CD4-positive, alpha-beta T cell treated with Interleukin-15 for 1 hour (primary cell): ENCODE measurements around the gene TRMT44.

Source experiments
- DNase-seq: peaks from one replicate; pipeline ENCODE4 v3.0.0-alpha.2; 2020

The TRMT44 gene

DNA sequence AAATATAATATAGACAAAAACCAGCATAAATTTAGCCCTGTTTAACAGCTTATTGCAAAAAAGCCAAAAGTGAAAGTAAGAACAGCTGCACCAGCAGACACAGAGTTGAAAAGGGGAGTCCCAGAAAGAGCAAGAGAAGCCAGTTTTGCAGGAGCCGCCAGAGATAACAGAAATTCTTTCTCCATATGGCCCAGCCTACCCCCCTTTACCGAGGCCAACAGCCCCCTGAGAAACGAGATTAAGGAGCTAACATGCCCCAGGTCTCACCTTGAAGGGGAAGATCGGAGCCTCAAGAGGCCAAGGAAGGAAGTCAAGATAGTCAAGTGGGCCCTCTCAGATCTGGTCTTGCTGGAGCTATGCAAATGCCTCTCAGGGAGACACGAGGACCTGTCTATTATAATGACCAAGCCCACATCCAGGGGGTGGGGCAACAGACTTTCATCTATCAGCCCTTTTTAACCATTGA lies 4.9 kb upstream of the TRMT44 start:
- no peak for DNase-seq

DNA sequence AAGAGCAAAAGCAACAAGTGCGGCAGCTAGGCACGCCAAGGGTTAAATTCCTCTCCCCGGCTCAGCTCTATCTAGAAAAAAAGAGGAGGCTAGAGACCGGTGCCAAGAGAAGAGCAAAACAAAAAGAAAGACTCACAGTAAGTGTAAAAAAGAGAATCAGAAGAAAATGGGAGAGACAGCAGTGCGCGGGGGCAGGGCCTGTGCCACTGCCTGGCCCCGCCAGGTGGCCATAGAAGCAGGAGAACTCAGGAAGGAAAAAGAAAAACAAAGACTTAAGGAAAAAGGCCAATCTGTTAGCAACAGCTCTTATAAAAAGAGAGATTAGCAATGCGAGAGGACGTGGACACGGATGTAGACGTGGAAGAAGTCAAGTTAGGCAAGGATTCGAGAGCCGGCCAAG lies 3.3 kb upstream of the TRMT44 start:
- DNase-seq, result no peak

DNA sequence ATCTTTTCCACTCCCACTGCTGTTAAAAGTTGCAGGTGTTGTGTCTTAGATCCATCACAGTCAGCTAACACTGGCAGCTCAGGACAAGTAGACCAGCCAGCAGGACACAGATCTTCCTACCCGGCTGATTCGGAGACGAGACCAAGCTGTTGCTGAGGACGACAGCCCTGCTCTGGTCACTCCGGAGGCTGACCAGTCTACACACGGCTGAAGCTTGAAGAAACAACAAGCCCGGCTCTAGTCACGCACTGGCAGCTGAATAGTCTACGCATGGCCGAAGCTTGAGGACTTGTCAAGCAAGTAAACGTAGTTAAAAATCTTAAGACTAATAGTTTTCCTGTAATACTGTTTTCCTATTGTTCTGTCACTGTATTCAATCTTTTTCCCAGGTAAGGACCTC lies 1.8 kb upstream of the TRMT44 start:
- DNase-seq, result no peak

DNA sequence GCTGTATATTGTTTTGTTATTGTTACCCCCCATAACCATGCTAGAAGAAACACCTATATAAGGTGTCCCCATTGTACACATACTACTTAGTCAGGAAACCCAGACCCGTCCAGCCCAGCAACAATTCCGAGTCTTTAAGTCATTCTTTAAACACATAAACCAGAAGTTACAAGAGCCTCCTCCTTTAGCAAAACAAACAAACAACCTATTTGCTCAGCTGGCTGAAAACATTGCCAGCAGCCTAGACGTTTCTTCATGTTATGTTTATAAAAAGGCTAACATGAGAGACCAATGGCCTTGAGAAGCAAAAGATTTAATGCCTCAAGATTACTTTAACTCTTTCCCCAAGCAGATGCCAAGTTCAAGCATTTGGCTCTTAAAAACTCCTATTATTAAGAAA lies 1.4 kb upstream of the TRMT44 start:
- no peak for DNase-seq

DNA sequence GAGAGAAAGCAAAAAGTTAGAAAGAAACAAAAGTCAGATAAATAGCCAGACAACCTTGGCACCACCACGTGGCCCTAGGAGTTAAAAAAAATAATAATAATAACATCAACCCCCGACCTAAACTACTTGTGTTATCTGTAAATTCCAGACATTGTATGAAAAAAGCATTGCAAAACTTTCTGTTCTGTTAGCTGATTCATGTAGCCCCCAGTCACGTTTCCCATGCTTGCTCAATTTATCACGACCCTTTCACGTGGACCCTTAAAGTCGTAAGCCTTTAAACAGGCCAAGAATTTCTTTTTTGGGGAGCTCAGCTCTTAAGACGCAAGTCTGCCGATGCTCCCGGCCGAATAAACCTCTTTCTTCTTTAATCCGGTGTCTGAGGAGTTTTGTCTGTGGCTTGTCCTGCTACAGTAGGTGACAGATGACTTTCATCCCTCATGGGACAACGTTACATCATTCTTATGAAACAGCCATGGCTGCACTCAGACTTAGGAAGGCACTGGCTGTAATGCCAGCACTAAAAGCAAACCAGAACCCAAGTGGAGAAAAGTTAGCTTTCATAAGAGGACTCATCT lies 574 bp upstream of the TRMT44 start:
- DNase-seq, result peak; percentile 60

DNA sequence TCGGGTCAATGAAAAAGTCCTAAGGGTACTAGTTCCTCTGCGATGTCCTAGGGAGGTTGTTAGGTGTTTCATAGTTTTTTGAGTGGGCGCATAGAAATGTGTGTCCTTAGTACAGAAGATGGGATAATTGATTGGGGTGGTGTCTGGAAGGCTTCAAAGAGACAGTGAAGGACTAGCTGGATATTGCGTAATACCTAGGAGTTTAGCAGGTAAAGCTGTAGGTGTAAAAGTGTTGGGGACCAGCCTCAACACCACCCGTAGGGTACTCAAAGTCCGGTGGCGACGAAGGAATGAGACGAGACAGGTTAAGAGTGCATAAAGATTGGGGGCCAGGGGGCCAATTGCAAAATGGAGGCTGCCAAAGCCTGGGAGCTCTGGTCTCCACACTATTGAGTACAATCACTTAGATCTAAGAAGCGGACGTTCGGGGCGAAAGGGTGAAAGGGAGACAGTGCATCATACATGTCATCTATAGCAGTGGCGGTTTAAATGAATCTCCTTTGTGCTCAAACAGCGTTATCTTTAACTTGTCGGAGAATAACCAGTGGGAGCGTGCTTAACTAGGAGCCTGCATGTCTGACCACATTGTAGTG lies 1.0 kb downstream of the TRMT44 start:
- no peak for DNase-seq

DNA sequence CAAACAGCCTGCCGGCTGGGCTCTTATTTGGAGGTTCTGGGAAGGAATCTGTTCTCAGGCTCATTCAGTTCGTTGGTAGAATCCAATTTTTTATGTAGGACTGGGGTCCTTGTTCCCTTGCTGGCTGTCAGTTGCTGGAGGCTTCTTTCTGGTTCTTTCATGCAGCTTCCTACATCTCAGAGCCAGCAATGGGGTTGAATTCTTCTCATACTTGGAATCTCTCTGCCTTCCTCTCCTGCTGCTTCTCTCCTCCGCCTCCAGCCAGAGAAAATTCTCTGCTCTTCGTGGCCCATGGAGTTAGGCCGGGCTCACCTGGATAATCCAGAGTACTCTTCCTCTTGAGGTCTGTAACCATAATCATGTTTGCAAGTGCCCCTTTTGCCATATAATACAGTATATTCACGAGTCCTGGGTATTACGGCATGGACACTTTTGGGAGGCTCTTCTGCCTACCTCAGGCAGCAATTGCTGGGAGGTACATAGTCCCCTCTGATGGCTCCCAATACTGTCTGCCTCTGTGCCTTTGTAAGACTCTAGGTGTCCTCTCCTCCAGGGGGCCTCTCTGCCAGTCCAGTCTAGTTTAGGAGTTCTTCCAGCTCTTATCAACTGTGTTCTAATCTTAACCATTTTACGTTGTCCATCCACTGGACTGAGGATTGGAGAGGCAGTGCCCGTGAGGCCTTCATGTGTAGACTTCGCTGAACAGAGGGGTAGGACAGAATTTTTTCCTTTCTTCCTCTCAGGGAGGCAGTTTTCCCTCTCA lies 2.2 kb downstream of the TRMT44 start:
- DNase-seq, result no peak

DNA sequence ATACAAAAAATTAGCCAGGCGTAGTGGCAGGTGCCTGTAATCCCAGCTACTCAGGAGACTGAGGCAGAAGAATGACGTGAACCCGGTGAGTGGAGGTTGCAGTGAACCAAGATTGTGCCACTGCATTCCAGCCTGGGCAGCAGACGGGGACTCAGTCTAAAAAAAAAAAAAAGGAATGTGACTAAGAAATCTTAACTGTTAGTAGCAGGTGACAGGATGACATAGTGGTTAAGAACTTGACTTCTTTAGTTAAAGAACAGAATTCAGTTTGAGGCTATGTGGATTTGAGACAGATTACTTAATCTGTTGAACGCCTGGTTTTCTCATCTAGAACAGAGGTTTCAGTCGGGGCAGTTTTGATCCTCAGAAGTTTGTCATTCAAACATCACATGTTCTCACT lies 3.2 kb downstream of the TRMT44 start:
- DNase-seq, result no peak

DNA sequence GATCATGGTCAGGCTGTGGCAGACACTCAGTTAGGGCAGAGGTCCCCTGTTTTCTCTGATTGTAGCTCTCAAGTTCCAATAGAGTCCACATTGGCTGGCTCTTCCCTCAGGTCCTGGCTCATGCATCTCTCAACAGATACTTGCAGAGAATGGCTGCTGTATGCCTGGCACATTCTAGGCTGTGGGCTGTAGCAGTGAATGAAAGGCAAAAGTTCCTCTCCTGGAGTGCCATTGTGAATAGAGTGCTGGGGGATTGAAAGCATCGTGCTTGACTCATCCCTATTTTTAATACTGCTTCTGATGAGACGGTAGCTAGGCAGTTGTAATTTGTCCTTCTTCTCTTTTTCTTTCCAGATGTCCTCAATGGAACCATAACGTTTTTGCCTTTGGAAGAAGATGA lies 5.5 kb downstream of the TRMT44 start:
- DNase-seq, result no peak

DNA sequence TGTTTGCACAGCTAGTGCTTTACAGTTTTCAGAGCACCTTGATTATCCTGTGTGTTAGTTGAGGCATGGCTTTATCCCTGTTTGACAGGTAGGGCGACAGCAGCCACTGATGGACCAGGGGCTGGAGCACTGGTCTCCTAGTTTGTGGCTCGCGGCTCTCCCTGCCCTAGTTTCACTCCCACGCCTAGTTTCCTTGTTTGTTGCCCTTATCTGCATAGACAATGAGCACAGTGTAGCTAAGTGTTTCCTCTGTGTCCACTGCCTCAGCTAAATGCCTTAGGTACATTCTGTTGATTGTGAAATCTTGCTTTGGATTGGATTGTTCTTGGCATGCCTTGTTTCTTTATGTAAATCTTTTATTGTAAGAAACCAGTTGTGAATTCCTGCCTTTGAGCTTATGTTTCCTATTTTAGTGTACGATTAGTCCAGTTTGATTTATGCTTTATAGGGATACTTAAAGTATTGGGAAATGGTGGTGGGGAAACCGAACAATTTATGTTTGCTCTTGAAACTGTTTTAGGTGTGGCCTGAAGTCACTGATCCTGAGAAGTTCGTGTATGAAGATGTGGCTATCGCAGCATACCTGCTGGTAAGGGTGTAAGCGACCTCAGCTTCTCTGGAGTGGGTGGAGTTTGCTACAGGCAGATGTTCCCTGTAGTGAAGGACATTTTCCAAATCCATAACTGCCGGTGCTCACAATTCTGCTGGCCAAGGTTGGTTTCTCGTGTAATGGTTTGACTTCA lies 11.0 kb downstream of the TRMT44 start:
- no peak for DNase-seq

DNA sequence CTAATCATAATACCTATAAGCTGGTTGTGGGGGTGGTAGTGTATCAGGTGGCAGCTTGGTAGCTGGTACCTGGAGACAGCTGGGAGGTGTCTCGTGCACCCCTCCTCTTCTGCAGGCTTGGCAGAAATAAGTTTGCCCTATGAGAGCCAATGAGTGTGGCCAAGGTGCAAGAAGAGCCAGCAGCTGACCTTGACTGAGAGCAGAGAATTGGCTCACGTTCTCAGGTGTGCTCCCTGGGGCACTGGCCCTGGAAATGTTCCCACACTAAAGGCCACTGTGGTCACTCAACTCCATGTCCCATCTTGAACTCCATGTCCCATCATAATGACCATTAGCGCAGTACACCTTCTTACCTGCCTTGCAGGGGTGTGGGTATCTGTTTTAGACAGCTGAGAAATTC lies 13.4 kb downstream of the TRMT44 start:
- DNase-seq, result no peak

DNA sequence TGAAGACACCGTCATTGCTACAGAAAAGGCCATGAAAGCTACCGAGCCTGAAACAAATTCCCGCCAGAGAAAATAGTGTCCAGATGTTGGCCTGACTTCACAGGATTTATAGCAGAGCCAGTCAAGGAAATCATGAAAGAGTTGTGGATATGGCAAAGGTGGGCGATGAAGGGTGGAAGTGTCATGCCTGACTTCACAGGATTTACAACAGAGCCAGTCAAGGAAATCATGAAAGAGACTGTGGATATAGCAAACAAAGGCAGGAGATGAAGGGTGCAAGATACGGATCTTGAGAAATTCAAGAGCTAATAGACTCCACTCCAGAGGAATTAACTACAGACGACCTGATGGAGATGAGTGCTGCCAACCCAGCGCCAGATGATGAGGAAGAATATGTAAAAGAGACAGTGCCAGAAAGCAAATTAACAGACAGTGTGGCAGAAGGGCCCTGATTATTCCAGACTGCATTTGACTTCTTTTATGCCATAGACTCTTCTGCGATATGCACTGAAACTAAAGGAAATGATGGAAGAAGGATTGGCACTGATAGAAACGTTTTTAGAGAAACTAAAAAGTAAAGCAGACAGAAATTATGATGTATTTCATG lies 17.2 kb downstream of the TRMT44 start:
- no peak for DNase-seq

DNA sequence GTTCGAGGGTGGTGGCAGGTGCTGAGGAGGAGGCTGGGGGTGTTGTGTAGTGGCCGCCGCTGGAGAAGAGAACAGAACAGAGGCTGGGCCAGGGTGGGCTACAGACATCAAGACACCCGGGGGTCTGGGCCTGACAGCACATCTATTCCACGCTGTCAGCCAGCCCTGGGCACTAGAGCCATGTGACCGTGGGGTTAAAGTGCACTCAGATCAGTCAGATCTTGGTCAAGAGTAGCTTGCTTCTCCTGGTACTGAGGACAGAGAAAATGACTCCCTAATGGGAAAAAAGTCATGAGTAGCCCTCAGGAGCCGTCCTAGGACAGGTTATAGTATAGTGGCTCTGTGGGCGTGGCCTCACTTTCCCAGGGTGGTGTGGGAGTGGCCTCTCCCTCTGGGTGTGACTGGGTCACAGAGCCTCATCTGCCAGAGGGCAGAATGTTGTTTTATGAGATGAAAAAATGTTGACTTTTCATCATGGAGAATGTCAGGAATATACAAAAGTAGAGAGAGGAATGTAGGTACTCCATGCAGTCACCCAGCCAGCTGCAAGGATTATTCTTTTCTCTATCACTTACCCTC lies 19.4 kb downstream of the TRMT44 start:
- no peak for DNase-seq

DNA sequence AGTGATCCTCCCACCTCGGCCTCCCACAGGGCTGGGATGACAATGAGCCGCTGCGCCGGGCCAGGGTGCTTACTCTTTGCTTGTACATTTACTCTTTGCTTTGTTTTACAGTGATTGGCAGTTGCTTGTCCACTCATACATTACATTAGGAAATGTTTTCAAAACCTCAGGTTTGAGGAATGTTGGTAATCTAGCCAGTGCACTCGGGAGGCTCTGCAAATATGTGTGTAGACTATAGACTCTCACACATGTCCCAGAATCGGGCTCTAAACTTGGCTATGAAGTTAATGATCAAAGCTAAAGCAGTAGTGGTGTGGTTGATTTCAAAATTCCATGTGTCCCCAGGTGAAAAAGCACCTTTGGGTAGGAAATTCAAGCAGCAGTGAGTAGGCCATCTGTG lies 20.5 kb downstream of the TRMT44 start:
- no peak for DNase-seq

DNA sequence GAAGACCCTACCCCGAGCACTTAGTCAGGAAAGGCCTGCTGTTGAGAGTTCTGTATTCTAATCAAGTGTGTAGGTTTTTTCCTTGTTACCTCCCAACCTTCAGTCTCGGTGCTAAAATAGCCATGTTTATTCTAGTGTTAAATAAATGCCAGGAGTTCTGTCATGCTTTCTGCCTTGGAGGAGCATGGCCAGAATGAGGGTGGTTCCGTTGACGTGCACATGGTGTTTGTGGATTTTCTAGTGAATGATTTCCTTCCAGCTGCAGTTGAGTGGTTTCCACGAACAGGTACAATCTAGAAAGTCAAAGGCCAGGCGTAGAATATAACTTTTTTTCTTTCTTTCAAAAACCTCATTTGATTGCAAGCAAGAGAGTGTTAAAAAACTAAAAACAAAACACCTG lies 21.0 kb downstream of the TRMT44 start:
- DNase-seq, result no peak

DNA sequence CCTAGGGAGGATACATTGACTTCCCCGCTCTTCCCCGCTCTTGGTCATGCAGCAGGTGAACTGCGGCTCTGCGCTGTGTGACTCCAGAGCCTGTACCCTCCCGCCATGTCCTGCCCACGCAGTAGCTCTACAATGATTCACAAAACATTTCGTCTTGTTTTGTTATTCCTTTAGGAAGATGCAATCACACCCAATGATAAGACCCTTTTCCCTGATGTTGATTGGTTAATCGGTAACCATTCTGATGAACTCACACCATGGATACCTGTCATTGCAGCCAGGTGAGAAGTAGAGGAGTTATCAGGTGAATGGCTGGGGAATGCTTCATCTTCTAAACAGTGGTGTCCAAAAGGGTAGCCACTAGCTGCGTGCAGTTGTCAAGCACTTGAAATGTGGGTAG lies 23.2 kb downstream of the TRMT44 start:
- no peak for DNase-seq

DNA sequence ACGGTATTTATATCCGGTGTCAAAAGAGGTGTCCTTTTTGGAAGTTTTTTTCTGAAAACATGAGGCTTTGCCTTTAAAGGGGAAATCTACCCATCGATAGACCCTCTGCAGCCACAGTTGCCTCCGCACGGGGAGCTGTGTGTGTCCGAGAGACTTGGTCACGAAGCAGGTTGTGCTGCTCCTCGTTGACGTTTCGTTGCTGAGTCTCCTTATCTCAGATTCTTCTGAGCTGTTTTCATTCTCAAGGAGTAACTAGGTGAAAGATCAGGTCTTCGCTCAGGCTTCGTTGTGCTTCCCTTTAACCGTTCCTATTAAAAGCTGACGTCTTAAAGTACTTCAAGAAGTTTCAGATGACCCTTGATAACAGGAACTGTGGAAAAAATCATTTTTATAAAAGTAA lies 23.8 kb downstream of the TRMT44 start:
- no peak for DNase-seq

DNA sequence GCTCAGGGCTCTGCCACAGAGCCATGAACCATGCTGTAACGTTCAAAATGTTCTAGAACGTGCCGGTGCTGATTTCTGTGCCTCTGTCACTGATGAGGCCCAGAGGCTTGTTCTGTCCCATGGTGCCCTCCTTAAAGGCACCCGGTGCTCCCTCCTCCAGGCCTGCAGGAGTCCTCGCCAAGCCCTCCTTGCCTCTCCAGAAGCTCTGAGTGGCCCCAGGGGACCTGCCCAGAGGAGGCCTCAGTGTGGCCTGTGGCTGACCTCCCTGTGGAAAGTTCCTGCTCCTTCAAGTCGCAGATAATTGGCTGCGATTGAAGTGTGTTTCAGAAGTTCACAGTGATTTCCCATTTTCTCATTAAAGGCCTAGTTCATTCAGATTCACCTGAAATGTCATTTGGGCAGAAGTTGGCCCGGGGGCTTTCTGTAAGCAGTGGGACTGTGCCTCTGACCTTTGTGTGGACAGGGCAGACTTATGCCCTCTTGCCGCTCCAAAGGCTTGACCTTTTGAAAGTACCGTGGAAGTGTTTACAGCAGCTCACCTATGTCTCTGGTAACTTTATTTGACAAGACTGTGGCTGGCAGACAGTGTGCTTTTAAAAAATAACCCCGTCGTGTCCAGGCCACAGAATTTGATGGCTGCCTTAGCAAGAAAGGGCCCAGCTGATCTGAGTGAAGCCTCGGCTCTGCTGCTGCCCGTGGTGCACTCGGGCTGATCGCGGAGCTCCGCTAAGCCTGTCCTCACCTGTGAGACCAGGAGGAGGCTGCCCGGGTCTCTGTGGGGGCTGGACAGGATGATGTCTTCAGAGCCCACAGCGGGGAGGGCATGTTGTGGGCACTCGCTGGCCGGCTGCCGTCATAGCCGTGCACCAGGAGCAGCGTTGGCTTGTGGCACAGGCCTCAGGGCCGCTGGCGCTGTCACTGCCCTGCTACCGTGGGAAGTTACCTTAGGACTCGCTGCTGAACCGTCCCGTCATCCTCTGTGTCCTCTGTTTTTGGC lies 25.3 kb downstream of the TRMT44 start:
- DNase-seq, result no peak

DNA sequence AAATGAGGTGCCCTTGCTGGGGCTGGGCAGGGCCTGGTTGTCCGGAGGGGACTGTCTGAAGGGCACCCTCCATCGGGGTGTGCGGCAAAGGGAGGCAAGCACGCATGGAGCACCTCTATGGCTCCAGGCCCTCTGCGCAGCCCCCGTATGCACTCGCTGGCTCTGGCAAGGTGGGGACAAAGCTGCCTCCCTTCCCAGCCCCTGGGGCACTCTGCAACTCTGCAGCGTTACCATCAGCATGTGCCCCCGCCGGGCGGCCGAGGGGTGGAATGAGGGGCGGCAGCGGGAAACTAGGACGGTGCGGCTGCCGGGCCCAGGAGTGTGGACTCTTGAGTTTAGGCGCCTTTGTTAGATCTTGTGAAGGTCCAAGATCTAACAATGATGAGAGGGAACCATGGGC lies 26.4 kb downstream of the TRMT44 start:
- DNase-seq, result no peak

DNA sequence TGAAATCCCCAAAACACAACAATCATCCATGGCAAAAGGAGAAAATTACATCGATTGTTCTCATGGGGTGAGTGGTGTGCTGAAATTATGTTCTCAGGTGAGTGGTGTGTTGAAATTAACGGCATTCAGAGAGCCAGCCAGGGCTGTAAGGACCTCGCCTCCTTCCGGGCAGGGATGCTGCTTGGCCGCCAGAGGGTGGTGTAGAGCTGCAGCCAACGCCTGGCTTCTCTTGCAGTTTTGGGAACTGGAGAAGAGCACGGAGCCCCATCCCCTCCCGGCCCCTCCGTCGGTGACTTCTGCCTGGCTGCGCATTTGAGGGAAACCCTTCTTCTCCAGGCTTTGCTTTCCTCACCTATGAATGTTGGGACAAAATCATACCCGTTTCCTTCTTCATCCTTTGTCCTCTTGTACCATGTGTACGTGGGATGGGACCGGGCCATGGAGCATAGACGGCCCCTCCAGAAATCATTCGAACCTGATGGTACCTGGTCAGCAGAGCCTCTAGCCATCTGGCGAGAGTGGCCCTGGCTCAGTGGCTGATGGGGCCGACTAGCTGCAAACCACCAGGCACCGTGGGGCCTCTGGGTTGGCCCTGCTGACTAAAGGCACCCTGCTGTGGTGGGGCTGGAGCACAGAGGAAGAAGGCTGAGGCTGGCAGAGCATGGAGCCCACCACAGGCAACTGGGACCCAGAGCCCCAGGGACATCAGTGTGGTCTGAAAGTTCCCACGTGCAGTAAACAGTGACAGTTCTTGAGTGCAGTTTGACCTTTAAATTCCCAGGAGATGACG lies 28.4 kb downstream of the TRMT44 start:
- peak; percentile 40 for DNase-seq

DNA sequence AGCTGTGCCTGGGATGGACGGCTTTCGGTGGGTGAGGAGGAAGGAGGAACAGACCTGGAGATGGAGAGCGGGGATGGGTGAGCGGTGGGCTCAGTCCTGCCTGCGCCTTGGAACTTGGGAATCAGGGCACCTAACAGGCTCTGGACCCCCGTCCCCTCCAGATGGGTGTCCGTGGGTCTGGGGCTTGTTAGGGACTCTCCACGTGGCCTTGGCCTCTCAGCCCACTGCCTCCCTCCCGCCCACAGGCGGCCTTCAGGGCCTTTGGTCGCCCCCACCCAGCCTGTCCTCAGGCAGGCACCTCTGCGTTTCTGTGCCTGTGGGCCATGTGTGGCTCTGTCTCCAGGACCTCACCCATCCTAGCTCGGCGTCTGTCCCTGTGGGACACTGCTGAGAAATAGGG lies 29.0 kb downstream of the TRMT44 start:
- DNase-seq, result no peak
